K562 (cell line): ENCODE results near the gene SLC39A5. TPM values are rescaled to one million over a fixed set of nuclear protein-coding genes. Genes with fewer than 3 reads are reported as not detected.

Source experiments
- ELF1 ChIP-seq: fragments of 200-800 bp; sonication (Bioruptor generic); IDR thresholded peaks from 2 replicates; pipeline ENCODE4 v1.6.1; 2016; ENCODE audit warnings: missing genetic modification characterization, missing compliant biosample characterization
- LCOR ChIP-seq: sonication (generic); formaldehyde crosslinking; IDR thresholded peaks from 2 replicates; pipeline ENCODE4 v1.8.0; 2022; ENCODE audit warnings: mild to moderate bottlenecking, missing genetic modification reagents
- RBM39 ChIP-seq: fragments of 200-400 bp; formaldehyde crosslinking; optimal IDR thresholded peaks from 2 replicates; pipeline ENCODE3; 2018; ENCODE audit warnings: low read depth, low read length
- ZC3H4 ChIP-seq: sonication (generic); formaldehyde crosslinking; IDR thresholded peaks from 2 replicates; pipeline ENCODE4 v1.9.0; 2021; ENCODE audit warnings: missing genetic modification reagents, borderline replicate concordance
- ZNF311 ChIP-seq: fragments of 250-450 bp; sonication (Bioruptor Pico); IDR thresholded peaks from 2 replicates; pipeline ENCODE4 v1.4.0; 2020; ENCODE audit warnings: mild to moderate bottlenecking, moderate library complexity
- ZNF384 ChIP-seq: IDR thresholded peaks from 2 replicates; pipeline ENCODE4 v1.6.1; 2012; ENCODE audit warnings: low read depth, low read length, improper control_type of control experiment
- ZNF436 ChIP-seq: fragments of 250-450, 450-650 bp; sonication (Bioruptor Pico); formaldehyde crosslinking; IDR thresholded peaks from 2 replicates; pipeline ENCODE4 v1.7.0; 2020; ENCODE audit warnings: mild to moderate bottlenecking
- ZNF561 ChIP-seq: fragments of 450-650 bp; formaldehyde crosslinking; conservative IDR thresholded peaks from 2 replicates; pipeline ENCODE4 v1.4.0; 2020; ENCODE audit warnings: mild to moderate bottlenecking, moderate library complexity
- ZNF830 ChIP-seq: fragments of 250-450 bp; sonication (Bioruptor Pico); IDR thresholded peaks from 2 replicates; pipeline ENCODE4 v1.5.0; 2021; ENCODE audit warnings: mild to moderate bottlenecking
- polyA plus RNA-seq, 8 experiments: library from polyadenylated mRNA; depleted of rRNA in 4 of 8; stranded (reverse) in 5 of 8; unstranded in 3 of 8; fragments of >200 nt; fragmentation: Nextera tagmentation in 2 of 8; fragmentation: Illumina TruSeq in 1 of 8; extraction: Ambion mirVana in 2 of 8; extraction: Trizol in 1 of 8; gene quantifications; 2 replicates each; pipeline versions ENCODE4 v1.2.1 to v1.2.3, GENCODE V29; 2011 to 2014; ENCODE audit warnings: inconsistent platforms in 1 of 8, missing spikeins in 1 of 8
- total RNA-seq, 7 experiments: library from RNA; depleted of rRNA in 6 of 7; stranded (reverse); fragments of >200 nt in 6 of 7; fragmentation: Illumina TruSeq in 2 of 7; extraction: Trizol in 2 of 7; gene quantifications; 2 replicates each; pipeline versions ENCODE4 v1.2.1 to v1.2.3, GENCODE V29; 2011 to 2021; ENCODE audit warnings: low replicate concordance in 1 of 7
- TF ChIP-seq, protein P1 (sequence below): fragments of 450-650 bp; IDR thresholded peaks from 2 replicates; pipeline ENCODE4 v1.6.1; 2016; ENCODE audit warnings: low read depth
- TF ChIP-seq, protein P2 (sequence below): sonication (generic); formaldehyde crosslinking; IDR thresholded peaks from 2 replicates; pipeline ENCODE4 v1.8.1; 2023; ENCODE audit warnings: mild to moderate bottlenecking, missing genetic modification reagents

SLC39A5 gene
- total and polyA plus RNA-seq, 9 of the 15 experiments (the other 6 are each of a cell fraction or from before 2014, with no cell fraction given), result 0.08 to 0.10 TPM; not detected in 7

DNA sequence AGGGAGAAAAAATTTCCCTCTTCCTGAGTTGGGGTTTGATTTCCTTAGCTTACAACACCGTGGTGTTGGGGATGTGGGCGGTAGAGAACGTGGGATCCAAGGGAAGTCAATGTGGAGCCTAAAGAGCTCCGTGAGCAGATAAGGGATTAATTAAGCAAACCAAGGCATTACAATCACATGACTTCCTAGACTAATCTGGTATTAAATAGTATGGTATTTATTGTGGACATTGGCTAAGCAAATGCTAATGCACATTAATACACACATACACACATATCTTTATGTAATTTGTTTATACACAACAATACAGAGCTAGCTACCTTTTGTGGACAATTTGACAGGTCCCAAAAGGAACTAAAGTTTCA lies 7.3 kb upstream of the SLC39A5 start (continued):
- TF ChIP-seq, protein P1, sequence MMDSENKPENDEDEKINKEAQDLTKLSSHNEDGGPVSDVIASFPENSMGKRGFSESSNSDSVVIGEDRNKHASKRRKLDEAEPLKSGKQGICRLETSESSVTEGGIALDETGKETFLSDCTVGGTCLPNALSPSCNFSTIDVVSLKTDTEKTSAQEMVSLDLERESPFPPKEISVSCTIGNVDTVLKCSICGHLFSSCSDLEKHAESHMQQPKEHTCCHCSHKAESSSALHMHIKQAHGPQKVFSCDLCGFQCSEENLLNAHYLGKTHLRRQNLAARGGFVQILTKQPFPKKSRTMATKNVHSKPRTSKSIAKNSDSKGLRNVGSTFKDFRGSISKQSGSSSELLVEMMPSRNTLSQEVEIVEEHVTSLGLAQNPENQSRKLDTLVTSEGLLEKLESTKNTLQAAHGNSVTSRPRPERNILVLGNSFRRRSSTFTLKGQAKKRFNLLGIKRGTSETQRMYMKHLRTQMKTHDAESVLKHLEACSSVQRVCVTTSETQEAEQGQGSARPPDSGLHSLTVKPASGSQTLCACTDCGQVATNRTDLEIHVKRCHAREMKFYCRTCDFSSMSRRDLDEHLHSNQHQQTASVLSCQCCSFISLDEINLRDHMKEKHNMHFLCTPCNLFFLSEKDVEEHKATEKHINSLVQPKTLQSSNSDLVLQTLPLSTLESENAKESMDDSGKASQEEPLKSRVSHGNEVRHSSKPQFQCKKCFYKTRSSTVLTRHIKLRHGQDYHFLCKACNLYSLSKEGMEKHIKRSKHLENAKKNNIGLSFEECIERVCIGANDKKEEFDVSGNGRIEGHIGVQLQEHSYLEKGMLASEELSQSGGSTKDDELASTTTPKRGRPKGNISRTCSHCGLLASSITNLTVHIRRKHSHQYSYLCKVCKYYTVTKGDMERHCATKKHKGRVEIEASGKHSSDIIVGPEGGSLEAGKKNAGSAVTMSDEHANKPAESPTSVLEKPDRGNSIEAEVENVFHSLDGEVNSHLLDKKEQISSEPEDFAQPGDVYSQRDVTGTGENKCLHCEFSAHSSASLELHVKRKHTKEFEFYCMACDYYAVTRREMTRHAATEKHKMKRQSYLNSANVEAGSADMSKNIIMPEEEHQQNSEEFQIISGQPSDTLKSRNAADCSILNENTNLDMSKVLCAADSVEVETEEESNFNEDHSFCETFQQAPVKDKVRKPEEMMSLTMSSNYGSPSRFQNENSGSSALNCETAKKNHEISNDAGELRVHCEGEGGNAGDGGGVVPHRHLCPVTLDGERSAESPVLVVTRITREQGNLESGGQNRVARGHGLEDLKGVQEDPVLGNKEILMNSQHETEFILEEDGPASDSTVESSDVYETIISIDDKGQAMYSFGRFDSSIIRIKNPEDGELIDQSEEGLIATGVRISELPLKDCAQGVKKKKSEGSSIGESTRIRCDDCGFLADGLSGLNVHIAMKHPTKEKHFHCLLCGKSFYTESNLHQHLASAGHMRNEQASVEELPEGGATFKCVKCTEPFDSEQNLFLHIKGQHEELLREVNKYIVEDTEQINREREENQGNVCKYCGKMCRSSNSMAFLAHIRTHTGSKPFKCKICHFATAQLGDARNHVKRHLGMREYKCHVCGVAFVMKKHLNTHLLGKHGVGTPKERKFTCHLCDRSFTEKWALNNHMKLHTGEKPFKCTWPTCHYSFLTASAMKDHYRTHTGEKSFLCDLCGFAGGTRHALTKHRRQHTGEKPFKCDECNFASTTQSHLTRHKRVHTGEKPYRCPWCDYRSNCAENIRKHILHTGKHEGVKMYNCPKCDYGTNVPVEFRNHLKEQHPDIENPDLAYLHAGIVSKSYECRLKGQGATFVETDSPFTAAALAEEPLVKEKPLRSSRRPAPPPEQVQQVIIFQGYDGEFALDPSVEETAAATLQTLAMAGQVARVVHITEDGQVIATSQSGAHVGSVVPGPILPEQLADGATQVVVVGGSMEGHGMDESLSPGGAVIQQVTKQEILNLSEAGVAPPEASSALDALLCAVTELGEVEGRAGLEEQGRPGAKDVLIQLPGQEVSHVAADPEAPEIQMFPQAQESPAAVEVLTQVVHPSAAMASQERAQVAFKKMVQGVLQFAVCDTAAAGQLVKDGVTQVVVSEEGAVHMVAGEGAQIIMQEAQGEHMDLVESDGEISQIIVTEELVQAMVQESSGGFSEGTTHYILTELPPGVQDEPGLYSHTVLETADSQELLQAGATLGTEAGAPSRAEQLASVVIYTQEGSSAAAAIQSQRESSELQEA, result no peak
- TF ChIP-seq, protein P2, sequence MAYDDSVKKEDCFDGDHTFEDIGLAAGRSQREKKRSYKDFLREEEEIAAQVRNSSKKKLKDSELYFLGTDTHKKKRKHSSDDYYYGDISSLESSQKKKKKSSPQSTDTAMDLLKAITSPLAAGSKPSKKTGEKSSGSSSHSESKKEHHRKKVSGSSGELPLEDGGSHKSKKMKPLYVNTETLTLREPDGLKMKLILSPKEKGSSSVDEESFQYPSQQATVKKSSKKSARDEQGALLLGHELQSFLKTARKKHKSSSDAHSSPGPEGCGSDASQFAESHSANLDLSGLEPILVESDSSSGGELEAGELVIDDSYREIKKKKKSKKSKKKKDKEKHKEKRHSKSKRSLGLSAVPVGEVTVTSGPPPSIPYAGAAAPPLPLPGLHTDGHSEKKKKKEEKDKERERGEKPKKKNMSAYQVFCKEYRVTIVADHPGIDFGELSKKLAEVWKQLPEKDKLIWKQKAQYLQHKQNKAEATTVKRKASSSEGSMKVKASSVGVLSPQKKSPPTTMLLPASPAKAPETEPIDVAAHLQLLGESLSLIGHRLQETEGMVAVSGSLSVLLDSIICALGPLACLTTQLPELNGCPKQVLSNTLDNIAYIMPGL, result no peak
- TF ChIP-seq ZC3H4, result no peak
- no peak for TF ChIP-seq RBM39
- TF ChIP-seq ZNF384, result no peak
- no peak for TF ChIP-seq ZNF830 (CRISPR knock-in tag)
- TF ChIP-seq LCOR (CRISPR knock-in tag), result 0 out of 2 replicates have a peak, but pooled peaks have one; percentile 31
- no peak for TF ChIP-seq ZNF311 (CRISPR knock-in tag)
- TF ChIP-seq ELF1 (tag), result no peak
- no peak for TF ChIP-seq ZNF436 (CRISPR knock-in tag)
- no peak for TF ChIP-seq ZNF561 (CRISPR knock-in tag)
